H1 (cell line): ENCODE measurements around the gene SPHKAP. TPM values are rescaled to one million over a fixed set of nuclear protein-coding genes. Genes with fewer than 3 reads are reported as not detected.

Experiments used
- ASH2L ChIP-seq: fragments of 200-600, 300-600 bp; sonication (generic); IDR thresholded peaks from one replicate; pipeline ENCODE4 v1.7.1; 2017; ENCODE audit warnings: low read length
- CHD1 ChIP-seq: IDR thresholded peaks from 2 replicates; pipeline ENCODE4 v1.6.1; 2012; ENCODE audit warnings: low read depth, low read length, improper control_type of control experiment
- CHD2 ChIP-seq: IDR thresholded peaks from 2 replicates; pipeline ENCODE4 v1.6.1; 2012; ENCODE audit warnings: low read length, improper control_type of control experiment
- KDM4A ChIP-seq: IDR thresholded peaks from one replicate; pipeline ENCODE4 v1.7.1; 2012; ENCODE audit warnings: low read depth, mild to moderate bottlenecking, moderate library complexity, low read length, inconsistent platforms; ENCODE audit not compliant: severe bottlenecking
- RBBP5 ChIP-seq: IDR thresholded peaks from 2 replicates; pipeline ENCODE4 v1.7.1; 2012; ENCODE audit warnings: low read depth, mild to moderate bottlenecking, inconsistent platforms, low read length, moderate library complexity, borderline replicate concordance
- RNF2 ChIP-seq: fragments of 200-900, 300-1000 bp; sonication (generic); IDR thresholded peaks from 2 replicates; pipeline ENCODE4 v1.7.1; 2016; ENCODE audit warnings: borderline replicate concordance, low read depth, mild to moderate bottlenecking, antibody characterized with exemption, low read length; ENCODE audit not compliant: poor library complexity, severe bottlenecking; ENCODE audit errors: missing control alignments
- SAP30 ChIP-seq: fragments of 300-600 bp; sonication (generic); IDR thresholded peaks from 2 replicates; pipeline ENCODE4 v1.7.1; 2012; ENCODE audit warnings: low read length, moderate library complexity, mild to moderate bottlenecking, inconsistent platforms; ENCODE audit not compliant: insufficient read depth, insufficient replicate concordance
- SIN3A ChIP-seq, 2 experiments: IDR thresholded peaks in 1 of 2; conservative IDR thresholded peaks in 1 of 2; 2 replicates each; pipeline ENCODE4 v1.6.1; 2011 to 2012; ENCODE audit warnings: low read length in 2 of 2, improper control_type of control experiment in 1 of 2, low read depth in 1 of 2, mild to moderate bottlenecking in 1 of 2
- SIRT6 ChIP-seq: IDR thresholded peaks from one replicate; pipeline ENCODE4 v1.7.1; 2012; ENCODE audit warnings: low read length, inconsistent platforms
- SP4 ChIP-seq: IDR thresholded peaks from 2 replicates; pipeline ENCODE4 v1.6.1; 2012; ENCODE audit warnings: low read length, inconsistent platforms
- SUZ12 ChIP-seq: fragments of 200-600 bp; sonication (generic); IDR thresholded peaks from 2 replicates; pipeline ENCODE4 v1.6.1; 2012; ENCODE audit warnings: mild to moderate bottlenecking, inconsistent platforms, low read length, moderate library complexity, mixed read lengths
- polyA plus RNA-seq, 7 experiments: library from polyadenylated mRNA; depleted of rRNA in 3 of 7; stranded (reverse) in 5 of 7; unstranded in 2 of 7; fragments of >200 nt in 5 of 7; fragments of 200-250 nt in 2 of 7; gene quantifications; 1 replicate in 5 of 7; 2 replicates in 1 of 7; 4 replicates in 1 of 7; pipeline versions ENCODE4 v1.2.1 to v1.2.3, GENCODE V29; 2011 to 2013; ENCODE audit warnings: missing spikeins in 2 of 7, mixed read lengths in 2 of 7
- total RNA-seq: library from RNA; stranded (reverse); fragmentation: NEBNext Ultra II Directional; extraction: Animal tissue kit (Norgen Biotek cat#: 25700); gene quantifications from 2 replicates; pipeline ENCODE4 v1.2.1, GENCODE V29; 2021
- TF ChIP-seq, protein P1 (sequence below): fragments of 300-600 bp; sonication (generic); IDR thresholded peaks from 2 replicates; pipeline ENCODE4 v1.7.1; 2012; ENCODE audit warnings: low read length, moderate library complexity, mild to moderate bottlenecking, inconsistent platforms; ENCODE audit not compliant: insufficient replicate concordance

Gene SPHKAP
- total and polyA plus RNA-seq, 2 of the 8 experiments (the other 6 are each of a cell fraction or from before 2014, with no cell fraction given) = 0.02 TPM; not detected in 1

DNA sequence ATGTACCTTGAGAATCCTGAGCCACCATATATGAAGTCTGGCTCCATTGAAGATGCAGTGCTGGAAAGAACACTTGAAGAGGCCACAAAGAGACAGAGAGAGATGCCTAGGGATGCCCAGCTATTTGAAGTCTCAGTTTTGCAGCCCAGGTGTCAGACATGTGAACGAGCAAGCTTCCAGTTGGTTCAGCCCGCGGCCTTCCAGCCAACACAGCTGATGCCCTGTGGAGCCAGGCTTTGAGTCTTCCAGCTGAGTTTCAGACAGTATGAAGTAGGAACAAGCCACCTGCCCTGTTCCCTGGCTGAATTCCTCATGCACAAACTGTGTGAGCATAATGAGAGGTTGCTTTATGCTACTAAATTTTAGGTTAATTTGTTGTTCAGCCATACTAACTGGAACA is 108.8 kb downstream of the SPHKAP start (continued):
- TF ChIP-seq, protein P1, sequence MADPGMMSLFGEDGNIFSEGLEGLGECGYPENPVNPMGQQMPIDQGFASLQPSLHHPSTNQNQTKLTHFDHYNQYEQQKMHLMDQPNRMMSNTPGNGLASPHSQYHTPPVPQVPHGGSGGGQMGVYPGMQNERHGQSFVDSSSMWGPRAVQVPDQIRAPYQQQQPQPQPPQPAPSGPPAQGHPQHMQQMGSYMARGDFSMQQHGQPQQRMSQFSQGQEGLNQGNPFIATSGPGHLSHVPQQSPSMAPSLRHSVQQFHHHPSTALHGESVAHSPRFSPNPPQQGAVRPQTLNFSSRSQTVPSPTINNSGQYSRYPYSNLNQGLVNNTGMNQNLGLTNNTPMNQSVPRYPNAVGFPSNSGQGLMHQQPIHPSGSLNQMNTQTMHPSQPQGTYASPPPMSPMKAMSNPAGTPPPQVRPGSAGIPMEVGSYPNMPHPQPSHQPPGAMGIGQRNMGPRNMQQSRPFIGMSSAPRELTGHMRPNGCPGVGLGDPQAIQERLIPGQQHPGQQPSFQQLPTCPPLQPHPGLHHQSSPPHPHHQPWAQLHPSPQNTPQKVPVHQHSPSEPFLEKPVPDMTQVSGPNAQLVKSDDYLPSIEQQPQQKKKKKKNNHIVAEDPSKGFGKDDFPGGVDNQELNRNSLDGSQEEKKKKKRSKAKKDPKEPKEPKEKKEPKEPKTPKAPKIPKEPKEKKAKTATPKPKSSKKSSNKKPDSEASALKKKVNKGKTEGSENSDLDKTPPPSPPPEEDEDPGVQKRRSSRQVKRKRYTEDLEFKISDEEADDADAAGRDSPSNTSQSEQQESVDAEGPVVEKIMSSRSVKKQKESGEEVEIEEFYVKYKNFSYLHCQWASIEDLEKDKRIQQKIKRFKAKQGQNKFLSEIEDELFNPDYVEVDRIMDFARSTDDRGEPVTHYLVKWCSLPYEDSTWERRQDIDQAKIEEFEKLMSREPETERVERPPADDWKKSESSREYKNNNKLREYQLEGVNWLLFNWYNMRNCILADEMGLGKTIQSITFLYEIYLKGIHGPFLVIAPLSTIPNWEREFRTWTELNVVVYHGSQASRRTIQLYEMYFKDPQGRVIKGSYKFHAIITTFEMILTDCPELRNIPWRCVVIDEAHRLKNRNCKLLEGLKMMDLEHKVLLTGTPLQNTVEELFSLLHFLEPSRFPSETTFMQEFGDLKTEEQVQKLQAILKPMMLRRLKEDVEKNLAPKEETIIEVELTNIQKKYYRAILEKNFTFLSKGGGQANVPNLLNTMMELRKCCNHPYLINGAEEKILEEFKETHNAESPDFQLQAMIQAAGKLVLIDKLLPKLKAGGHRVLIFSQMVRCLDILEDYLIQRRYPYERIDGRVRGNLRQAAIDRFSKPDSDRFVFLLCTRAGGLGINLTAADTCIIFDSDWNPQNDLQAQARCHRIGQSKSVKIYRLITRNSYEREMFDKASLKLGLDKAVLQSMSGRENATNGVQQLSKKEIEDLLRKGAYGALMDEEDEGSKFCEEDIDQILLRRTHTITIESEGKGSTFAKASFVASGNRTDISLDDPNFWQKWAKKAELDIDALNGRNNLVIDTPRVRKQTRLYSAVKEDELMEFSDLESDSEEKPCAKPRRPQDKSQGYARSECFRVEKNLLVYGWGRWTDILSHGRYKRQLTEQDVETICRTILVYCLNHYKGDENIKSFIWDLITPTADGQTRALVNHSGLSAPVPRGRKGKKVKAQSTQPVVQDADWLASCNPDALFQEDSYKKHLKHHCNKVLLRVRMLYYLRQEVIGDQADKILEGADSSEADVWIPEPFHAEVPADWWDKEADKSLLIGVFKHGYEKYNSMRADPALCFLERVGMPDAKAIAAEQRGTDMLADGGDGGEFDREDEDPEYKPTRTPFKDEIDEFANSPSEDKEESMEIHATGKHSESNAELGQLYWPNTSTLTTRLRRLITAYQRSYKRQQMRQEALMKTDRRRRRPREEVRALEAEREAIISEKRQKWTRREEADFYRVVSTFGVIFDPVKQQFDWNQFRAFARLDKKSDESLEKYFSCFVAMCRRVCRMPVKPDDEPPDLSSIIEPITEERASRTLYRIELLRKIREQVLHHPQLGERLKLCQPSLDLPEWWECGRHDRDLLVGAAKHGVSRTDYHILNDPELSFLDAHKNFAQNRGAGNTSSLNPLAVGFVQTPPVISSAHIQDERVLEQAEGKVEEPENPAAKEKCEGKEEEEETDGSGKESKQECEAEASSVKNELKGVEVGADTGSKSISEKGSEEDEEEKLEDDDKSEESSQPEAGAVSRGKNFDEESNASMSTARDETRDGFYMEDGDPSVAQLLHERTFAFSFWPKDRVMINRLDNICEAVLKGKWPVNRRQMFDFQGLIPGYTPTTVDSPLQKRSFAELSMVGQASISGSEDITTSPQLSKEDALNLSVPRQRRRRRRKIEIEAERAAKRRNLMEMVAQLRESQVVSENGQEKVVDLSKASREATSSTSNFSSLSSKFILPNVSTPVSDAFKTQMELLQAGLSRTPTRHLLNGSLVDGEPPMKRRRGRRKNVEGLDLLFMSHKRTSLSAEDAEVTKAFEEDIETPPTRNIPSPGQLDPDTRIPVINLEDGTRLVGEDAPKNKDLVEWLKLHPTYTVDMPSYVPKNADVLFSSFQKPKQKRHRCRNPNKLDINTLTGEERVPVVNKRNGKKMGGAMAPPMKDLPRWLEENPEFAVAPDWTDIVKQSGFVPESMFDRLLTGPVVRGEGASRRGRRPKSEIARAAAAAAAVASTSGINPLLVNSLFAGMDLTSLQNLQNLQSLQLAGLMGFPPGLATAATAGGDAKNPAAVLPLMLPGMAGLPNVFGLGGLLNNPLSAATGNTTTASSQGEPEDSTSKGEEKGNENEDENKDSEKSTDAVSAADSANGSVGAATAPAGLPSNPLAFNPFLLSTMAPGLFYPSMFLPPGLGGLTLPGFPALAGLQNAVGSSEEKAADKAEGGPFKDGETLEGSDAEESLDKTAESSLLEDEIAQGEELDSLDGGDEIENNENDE = no peak
- TF ChIP-seq RBBP5 = no peak
- no peak for TF ChIP-seq SUZ12
- no peak for TF ChIP-seq SAP30
- TF ChIP-seq ASH2L = no peak
- no peak for TF ChIP-seq CHD1
- no peak for TF ChIP-seq KDM4A
- no peak for TF ChIP-seq SIRT6
- no peak for TF ChIP-seq RNF2
- no peak for TF ChIP-seq CHD2
- TF ChIP-seq SIN3A (conservative IDR thresholded peaks at IDR 0.05 in 1 of 2, IDR thresholded peaks at IDR 0.05 in 1 of 2; ENCODE audit: low read depth in 1 of 2, low read length in 2 of 2) = no peak
- TF ChIP-seq SP4 = no peak
